Measurements from ENCODE around the gene ARHGAP12.

DNA sequence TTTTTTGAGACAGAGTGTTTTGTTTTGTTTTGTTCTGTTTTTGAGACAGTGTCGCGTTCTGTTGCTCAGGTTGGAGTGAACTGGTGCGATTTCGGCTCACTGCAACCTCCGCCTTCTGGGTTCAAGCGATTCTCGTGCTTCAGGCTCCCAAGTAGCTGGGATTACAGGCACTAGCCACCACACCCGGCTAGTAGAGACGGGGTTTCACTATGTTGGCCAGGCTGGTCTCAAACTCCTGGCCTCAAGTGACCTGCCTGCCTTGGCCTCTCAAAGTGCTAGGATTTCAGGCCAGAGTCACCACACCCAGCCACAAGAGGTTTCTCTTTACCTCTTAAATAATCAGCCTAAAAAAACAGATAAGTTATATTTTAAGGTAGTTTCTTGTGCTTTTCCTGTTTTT lies 8.7 kb upstream of the ARHGAP12 start:
- no peak for TF ChIP-seq EZH2 (IDR thresholded peaks at IDR 0.05; ENCODE audit: borderline replicate concordance, low read depth, low read length, severe bottlenecking)
- TF ChIP-seq, protein P1, sequence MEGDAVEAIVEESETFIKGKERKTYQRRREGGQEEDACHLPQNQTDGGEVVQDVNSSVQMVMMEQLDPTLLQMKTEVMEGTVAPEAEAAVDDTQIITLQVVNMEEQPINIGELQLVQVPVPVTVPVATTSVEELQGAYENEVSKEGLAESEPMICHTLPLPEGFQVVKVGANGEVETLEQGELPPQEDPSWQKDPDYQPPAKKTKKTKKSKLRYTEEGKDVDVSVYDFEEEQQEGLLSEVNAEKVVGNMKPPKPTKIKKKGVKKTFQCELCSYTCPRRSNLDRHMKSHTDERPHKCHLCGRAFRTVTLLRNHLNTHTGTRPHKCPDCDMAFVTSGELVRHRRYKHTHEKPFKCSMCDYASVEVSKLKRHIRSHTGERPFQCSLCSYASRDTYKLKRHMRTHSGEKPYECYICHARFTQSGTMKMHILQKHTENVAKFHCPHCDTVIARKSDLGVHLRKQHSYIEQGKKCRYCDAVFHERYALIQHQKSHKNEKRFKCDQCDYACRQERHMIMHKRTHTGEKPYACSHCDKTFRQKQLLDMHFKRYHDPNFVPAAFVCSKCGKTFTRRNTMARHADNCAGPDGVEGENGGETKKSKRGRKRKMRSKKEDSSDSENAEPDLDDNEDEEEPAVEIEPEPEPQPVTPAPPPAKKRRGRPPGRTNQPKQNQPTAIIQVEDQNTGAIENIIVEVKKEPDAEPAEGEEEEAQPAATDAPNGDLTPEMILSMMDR (IDR thresholded peaks at IDR 0.05; ENCODE audit: borderline replicate concordance, extremely low read depth, low read length, poor library complexity, severe bottlenecking): no peak

Data from DND-41 (cell line).